Activated CD8-positive, alpha-beta memory T cell treated with anti-CD3 and anti-CD28 coated beads for 36 hours (primary cell): ENCODE results near the gene PRIMPOL. TPM values are rescaled to one million over a fixed set of nuclear protein-coding genes. Genes with fewer than 3 reads are reported as not detected.
"Not testable (repeated sequence)": the region's sequence is repeated elsewhere in the genome, so short reads cannot be mapped to it uniquely, and the experiment has no call there.

ENCODE experiments used
- CTCF ChIA-PET: fragments of 350-600 bp; sonication (Branson Sonifier 250); formaldehyde crosslinking; loops from one replicate; lab custom pipeline; 2021; ENCODE audit warnings: antibody characterized with exemption; lab: Charles Lee
- POLR2A ChIA-PET: fragments of 350-600 bp; sonication (Branson Sonifier 250); formaldehyde crosslinking; loops from one replicate; lab custom pipeline; 2021; ENCODE audit warnings: antibody characterized with exemption; lab: Charles Lee
- total RNA-seq, 2 experiments: library from RNA; stranded (reverse); gene quantifications; one replicate each; pipeline ENCODE4 v1.2.3, GENCODE V29; 2021

The PRIMPOL gene
- total RNA-seq, 2 experiments from 2014 or later = 19.2 to 22.8 TPM

GRCh38 chr4:184657144-184657543, 7.6 kb downstream of the PRIMPOL start:
- ChIA-PET CTCF (interaction anchor here (0.6 kb wide), 1 partner anchor 34 kb away, joined by 4 read pairs; no protein-coding TSS in a partner anchor), POLR2A (no interaction called here)

- CTCF ChIA-PET, POLR2A ChIA-PET: not testable (repeated sequence)
Observed at GRCh38 chr4:184657820-184658219, 8.3 kb downstream of the PRIMPOL start.

GRCh38 chr4:184660978-184661377, 11.4 kb downstream of the PRIMPOL start:
- POLR2A ChIA-PET = interaction anchor here (1.2 kb wide), 1 partner anchor 73 kb away, joined by 4 read pairs; the partner anchor contains the start of gene CENPU
- CTCF ChIA-PET = interaction anchor here (0.9 kb wide), 1 partner anchor 11 kb away, joined by 4 read pairs; no protein-coding TSS in a partner anchor

- POLR2A ChIA-PET = interaction anchor here (0.5 kb wide), 1 partner anchor 492 kb away, joined by 4 read pairs; no protein-coding TSS in a partner anchor
- CTCF ChIA-PET = no interaction called here
Observed at GRCh38 chr4:184662236-184662635, 12.7 kb downstream of the PRIMPOL start.

- CTCF ChIA-PET = no interaction called here
- POLR2A ChIA-PET = no interaction called here
Observed at GRCh38 chr4:184664445-184665210, 15.1 kb downstream of the PRIMPOL start.

- CTCF ChIA-PET = interaction anchor here (0.5 kb wide), 1 partner anchor 419 kb away, joined by 3 read pairs; no protein-coding TSS in a partner anchor
- POLR2A ChIA-PET = interaction anchor here (0.5 kb wide), 1 partner anchor 11 kb away, joined by 4 read pairs; no protein-coding TSS in a partner anchor
Observed at GRCh38 chr4:184666670-184667069, 17.1 kb downstream of the PRIMPOL start.

- POLR2A ChIA-PET = interaction anchor here (1.6 kb wide), 1 partner anchor 66 kb away, joined by 4 read pairs; the partner anchor contains the start of gene CENPU
- CTCF ChIA-PET = interaction anchor here (0.5 to 1.1 kb wide), 2 partner anchors 20 to 82 kb away, joined by 3 read pairs; no protein-coding TSS in a partner anchor
Observed at GRCh38 chr4:184668096-184668495, 18.6 kb downstream of the PRIMPOL start.

GRCh38 chr4:184668511-184669114, 19.1 kb downstream of the PRIMPOL start:
- CTCF ChIA-PET = interaction anchor here (1.1 kb wide), 1 partner anchor 20 kb away, joined by 3 read pairs; no protein-coding TSS in a partner anchor
- POLR2A ChIA-PET = interaction anchor here (1.6 kb wide), 1 partner anchor 65 kb away, joined by 4 read pairs; the partner anchor contains the start of gene CENPU

- POLR2A ChIA-PET = interaction anchor here (1.6 kb wide), 1 partner anchor 64 kb away, joined by 4 read pairs; the partner anchor contains the start of gene CENPU
- CTCF ChIA-PET = no interaction called here
Observed at GRCh38 chr4:184669251-184669650, 19.7 kb downstream of the PRIMPOL start.

- POLR2A ChIA-PET = no interaction called here
Observed at GRCh38 chr4:184671101-184671500, 21.6 kb downstream of the PRIMPOL start.

GRCh38 chr4:184672741-184673140, 23.2 kb downstream of the PRIMPOL start:
- CTCF ChIA-PET = no interaction called here

More at GRCh38 chr4:184671101-184671500, 21.6 kb downstream of the PRIMPOL start:
- CTCF ChIA-PET = interaction anchor here (0.7 to 1.0 kb wide), 2 partner anchors 10 to 58 kb away, joined by 4 read pairs; no protein-coding TSS in a partner anchor

GRCh38 chr4:184674011-184674410, 24.5 kb downstream of the PRIMPOL start:
- CTCF ChIA-PET = no interaction called here

More at GRCh38 chr4:184672741-184673140, 23.2 kb downstream of the PRIMPOL start:
- POLR2A ChIA-PET = no interaction called here

GRCh38 chr4:184675018-184675417, 25.5 kb downstream of the PRIMPOL start:
- CTCF ChIA-PET = no interaction called here
- POLR2A ChIA-PET = no interaction called here

More at GRCh38 chr4:184674011-184674410, 24.5 kb downstream of the PRIMPOL start:
- POLR2A ChIA-PET = no interaction called here

GRCh38 chr4:184675821-184676492, 26.4 kb downstream of the PRIMPOL start:
- CTCF ChIA-PET = no interaction called here
- POLR2A ChIA-PET = no interaction called here

GRCh38 chr4:184680698-184681097, 31.2 kb downstream of the PRIMPOL start:
- ChIA-PET CTCF (no interaction called here), POLR2A (no interaction called here)

GRCh38 chr4:184681916-184682315, 32.4 kb downstream of the PRIMPOL start:
- ChIA-PET POLR2A (no interaction called here), CTCF (no interaction called here)

GRCh38 chr4:184684491-184685189, 35.1 kb downstream of the PRIMPOL start:
- CTCF ChIA-PET = no interaction called here

GRCh38 chr4:184688005-184688404, 38.5 kb downstream of the PRIMPOL start:
- POLR2A ChIA-PET = no interaction called here

More at GRCh38 chr4:184684491-184685189, 35.1 kb downstream of the PRIMPOL start:
- POLR2A ChIA-PET = no interaction called here

More at GRCh38 chr4:184688005-184688404, 38.5 kb downstream of the PRIMPOL start:
- CTCF ChIA-PET = no interaction called here
